ENCODE data around the gene DBNDD1. TPM values are rescaled to one million over a fixed set of nuclear protein-coding genes. Genes with fewer than 3 reads are reported as not detected.

Gene DBNDD1
- total RNA-seq, 4 donors from 2014 or later = 1.4 to 5.0 (median 3.5) TPM; not detected in 1

DNA sequence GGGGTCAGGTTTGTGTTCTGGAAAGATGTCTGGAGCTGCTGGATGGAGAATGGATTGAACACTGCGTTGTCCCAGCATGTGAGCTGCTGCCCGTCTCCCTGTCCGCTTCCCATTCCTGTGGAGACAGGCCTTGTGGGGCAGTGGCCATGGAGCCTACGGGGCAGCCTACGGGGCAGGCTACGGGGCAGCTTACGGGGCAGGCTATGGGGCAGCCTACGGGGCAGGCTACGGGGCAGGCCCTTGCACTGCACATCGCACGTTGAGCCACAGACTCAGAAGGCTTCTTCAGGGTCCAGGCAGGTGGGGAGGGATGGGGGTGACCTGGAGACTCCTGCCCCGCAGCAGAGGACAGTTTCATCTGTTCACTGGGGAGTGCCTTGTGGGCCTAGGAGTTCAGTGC is 9.7 kb upstream of the DBNDD1 start:
- DNase-seq (ENCODE audit: low spot score) = no peak
- TF ChIP-seq, protein P1, sequence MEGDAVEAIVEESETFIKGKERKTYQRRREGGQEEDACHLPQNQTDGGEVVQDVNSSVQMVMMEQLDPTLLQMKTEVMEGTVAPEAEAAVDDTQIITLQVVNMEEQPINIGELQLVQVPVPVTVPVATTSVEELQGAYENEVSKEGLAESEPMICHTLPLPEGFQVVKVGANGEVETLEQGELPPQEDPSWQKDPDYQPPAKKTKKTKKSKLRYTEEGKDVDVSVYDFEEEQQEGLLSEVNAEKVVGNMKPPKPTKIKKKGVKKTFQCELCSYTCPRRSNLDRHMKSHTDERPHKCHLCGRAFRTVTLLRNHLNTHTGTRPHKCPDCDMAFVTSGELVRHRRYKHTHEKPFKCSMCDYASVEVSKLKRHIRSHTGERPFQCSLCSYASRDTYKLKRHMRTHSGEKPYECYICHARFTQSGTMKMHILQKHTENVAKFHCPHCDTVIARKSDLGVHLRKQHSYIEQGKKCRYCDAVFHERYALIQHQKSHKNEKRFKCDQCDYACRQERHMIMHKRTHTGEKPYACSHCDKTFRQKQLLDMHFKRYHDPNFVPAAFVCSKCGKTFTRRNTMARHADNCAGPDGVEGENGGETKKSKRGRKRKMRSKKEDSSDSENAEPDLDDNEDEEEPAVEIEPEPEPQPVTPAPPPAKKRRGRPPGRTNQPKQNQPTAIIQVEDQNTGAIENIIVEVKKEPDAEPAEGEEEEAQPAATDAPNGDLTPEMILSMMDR (IDR thresholded peaks at IDR 0.05) = no peak
- no peak for ATAC-seq (ENCODE audit: low FRiP score)

DNA sequence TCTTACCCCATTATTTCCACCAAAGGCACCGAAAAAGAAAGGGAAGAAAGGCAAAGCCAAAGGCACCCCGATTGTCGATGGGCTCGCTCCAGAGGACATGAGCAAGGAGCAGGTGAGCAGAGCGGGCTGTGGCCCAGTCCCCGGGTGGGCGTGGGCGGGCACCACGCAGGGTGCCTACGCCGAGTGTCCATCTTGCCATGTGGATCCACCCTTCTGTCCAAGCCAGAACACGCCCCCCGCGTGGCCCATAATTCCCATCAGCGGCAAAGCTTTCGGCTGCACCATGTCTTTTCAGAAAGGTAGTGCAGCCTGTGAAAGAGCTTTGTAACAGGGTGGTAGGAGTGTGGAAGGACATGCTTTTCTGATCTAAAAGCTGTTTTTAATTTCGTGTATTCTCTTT is 8.4 kb upstream of the DBNDD1 start:
- ATAC-seq (ENCODE audit: low FRiP score) = no peak
- TF ChIP-seq, protein P1 (IDR thresholded peaks at IDR 0.05) = no peak
- DNase-seq (ENCODE audit: low spot score) = no peak

DNA sequence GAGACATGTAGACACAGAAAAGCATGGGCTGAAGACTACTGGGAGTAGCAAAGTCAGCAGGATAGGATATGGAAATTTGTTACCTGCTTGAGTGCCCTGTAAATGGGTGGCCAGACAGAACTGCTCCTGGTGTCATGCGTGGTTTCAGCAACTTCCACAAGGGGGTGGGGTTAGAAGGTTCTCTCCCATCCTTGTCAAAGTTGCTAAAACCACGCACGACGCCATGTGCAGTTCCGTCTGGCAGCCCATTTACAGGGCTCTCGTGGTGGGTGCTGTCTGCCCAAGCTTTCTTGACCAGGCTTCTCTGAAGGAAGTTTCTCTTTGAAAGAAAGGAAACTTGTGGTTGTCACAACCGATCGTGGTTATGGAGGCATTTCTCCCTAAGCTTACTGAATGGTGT is 6.9 kb upstream of the DBNDD1 start:
- TF ChIP-seq, protein P1 (IDR thresholded peaks at IDR 0.05) = no peak
- ATAC-seq (ENCODE audit: low FRiP score) = no peak
- DNase-seq (ENCODE audit: low spot score) = no peak

DNA sequence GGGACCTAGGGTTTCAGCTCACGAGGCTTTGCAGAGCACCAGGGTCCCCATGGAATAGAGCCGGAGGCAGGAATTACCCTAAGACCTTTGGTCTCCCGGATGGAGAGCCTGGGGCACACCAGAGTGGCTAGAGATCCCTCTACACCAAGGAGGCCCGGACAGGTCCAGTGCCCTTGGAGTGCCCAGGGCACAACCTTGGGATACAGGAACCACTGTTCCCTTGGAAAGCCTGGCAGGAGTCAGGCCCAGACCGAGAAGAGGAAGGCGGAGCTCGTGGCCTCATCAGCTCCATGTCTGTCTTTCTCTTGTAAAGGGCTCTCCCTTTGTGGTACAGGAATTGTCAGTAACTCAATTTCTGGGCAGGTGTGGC is 3.8 kb upstream of the DBNDD1 start:
- TF ChIP-seq, protein P1 (IDR thresholded peaks at IDR 0.05) = no peak
- no peak for DNase-seq (ENCODE audit: low spot score)
- ATAC-seq (ENCODE audit: low FRiP score) = no peak

DNA sequence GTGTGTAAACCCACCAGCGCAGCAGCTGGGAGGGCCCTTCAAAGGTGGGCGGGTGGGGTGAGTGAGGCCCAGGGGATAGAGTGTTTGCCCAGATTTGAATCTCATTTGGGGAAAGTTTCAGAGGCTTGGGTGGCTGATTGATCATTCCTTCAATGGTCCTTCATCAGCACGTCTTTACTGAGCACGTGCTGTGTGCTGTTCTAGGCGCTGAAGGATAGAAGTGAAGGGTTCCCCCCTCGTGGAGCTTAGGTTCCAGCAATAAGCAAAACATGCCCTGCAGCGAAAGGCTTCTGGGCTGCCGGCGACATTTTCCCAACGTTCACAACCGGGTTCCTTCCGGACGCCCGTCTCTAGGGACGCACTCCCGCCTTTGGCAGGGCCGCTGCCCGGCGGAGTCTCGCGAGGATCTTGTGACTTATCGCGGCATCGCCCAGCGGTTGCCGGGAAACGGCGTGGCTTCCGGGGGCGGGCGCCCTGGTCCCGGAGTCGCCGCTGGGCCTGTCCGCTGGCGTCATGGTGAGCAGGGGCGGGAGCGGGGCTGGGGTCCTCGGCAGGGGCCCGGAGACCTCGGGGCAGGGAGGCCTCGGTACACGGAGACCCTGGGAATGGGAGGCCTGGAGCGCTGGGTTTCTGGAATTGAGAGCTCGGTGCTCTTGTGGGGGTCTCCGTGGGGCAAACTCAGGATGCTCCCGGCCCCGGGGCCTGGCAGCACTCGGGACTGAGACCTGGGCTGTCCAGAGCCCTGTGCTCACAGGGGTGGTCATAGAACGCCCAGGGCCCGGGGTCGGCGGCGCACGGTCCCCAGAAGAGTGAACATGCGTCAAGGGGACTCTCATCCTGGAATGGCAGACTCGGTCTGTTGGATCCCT is 3.2 kb upstream of the DBNDD1 start:
- TF ChIP-seq, protein P1 (IDR thresholded peaks at IDR 0.05) = no peak
- ATAC-seq (ENCODE audit: low FRiP score) = peak; percentile 72
- DNase-seq (ENCODE audit: low spot score) = peak; percentile 80

DNA sequence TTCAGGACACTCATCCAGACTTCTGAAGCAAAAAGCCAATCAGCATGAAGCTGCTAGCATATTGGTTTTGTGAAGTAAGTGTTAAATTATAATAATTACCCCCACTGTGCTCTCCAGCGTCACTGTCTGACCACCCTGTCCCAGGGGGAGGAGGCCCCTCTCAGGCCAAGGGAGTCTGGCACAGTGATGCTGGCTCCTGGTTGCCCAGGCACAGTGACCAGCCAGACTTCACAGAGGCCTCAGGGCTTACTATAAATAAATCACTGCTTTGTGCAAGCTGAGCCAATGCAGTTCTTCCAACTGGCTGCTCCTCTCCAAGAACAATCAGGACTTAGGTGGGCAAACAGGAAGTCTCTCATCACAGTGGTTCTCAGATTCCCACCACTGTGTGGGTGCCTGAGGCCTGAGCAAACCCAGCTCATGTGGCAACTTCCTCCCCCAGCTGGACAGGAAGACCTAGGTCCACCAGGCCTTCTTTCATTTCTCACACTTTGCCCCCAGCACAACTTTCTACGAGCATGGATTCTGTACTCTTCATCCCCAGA is 1.7 kb upstream of the DBNDD1 start:
- ATAC-seq (ENCODE audit: low FRiP score) = no peak
- no peak for DNase-seq (ENCODE audit: low spot score)
- TF ChIP-seq, protein P1 (IDR thresholded peaks at IDR 0.05) = no peak

All from omental fat pad (tissue), 4 donors.